Stimulated activated CD8-positive, alpha-beta memory T cell treated with anti-CD3 and anti-CD28 coated beads, Interleukin-15, amount 100 ng/mL, for 1 hour (primary cell): ENCODE results near the gene HEMK1.
A peak's percentile ranks its signal among the peaks of the same experiment; 100 is the strongest.

ENCODE experiments used
- DNase-seq: peaks from one replicate; pipeline ENCODE4 v3.0.0-alpha.2; 2020; ENCODE audit warnings: low read depth

HEMK1 gene

GRCh38 chr3:50573566-50574443 lies 4.5 kb downstream of the HEMK1 start:
- DNase-seq = peak; percentile 44

GRCh38 chr3:50574444-50574831 lies 5.1 kb downstream of the HEMK1 start:
- DNase-seq = no peak

- no peak for DNase-seq
Observed at GRCh38 chr3:50575372-50575771, 6.0 kb downstream of the HEMK1 start.

- no peak for DNase-seq
Observed at GRCh38 chr3:50577348-50577747, 8.0 kb downstream of the HEMK1 start.

GRCh38 chr3:50580683-50581458 lies 11.5 kb downstream of the HEMK1 start:
- DNase-seq = no peak

- no peak for DNase-seq
Observed at GRCh38 chr3:50581459-50581842, 12.1 kb downstream of the HEMK1 start.

- no peak for DNase-seq
Observed at GRCh38 chr3:50582083-50582482, 12.8 kb downstream of the HEMK1 start.

GRCh38 chr3:50583897-50584296 lies 14.6 kb downstream of the HEMK1 start:
- DNase-seq = no peak

GRCh38 chr3:50584391-50584790 lies 15.1 kb downstream of the HEMK1 start:
- no peak for DNase-seq

- DNase-seq = no peak
Observed at GRCh38 chr3:50585919-50586762, 16.8 kb downstream of the HEMK1 start.

- no peak for DNase-seq
Observed at GRCh38 chr3:50586763-50587070, 17.4 kb downstream of the HEMK1 start.

GRCh38 chr3:50587373-50587772 lies 18.1 kb downstream of the HEMK1 start:
- no peak for DNase-seq

GRCh38 chr3:50587806-50588758 lies 18.8 kb downstream of the HEMK1 start:
- DNase-seq = no peak

GRCh38 chr3:50588759-50589433 lies 19.6 kb downstream of the HEMK1 start:
- no peak for DNase-seq

GRCh38 chr3:50591196-50591741 lies 21.9 kb downstream of the HEMK1 start:
- no peak for DNase-seq

- no peak for DNase-seq
Observed at GRCh38 chr3:50592568-50592967, 23.2 kb downstream of the HEMK1 start.

GRCh38 chr3:50594253-50594785 lies 25.0 kb downstream of the HEMK1 start:
- DNase-seq = no peak

GRCh38 chr3:50599115-50599715 lies 29.9 kb downstream of the HEMK1 start:
- DNase-seq = no peak

GRCh38 chr3:50599716-50600118 lies 30.4 kb downstream of the HEMK1 start:
- DNase-seq = no peak
